Activated CD4-positive, alpha-beta T cell treated with anti-CD3 and anti-CD28 coated beads, Interleukin-2, amount 50 U/mL, for 48 hours (primary cell): ENCODE measurements around the gene SRI.

Experiments
- DNase-seq, 2 experiments: peaks; one replicate each; pipeline ENCODE4 v3.0.0-alpha.2; 2020

The SRI gene

GRCh38 chr7:88224601-88225275 is 4.9 kb upstream of the SRI start:
- no peak for DNase-seq

DNA sequence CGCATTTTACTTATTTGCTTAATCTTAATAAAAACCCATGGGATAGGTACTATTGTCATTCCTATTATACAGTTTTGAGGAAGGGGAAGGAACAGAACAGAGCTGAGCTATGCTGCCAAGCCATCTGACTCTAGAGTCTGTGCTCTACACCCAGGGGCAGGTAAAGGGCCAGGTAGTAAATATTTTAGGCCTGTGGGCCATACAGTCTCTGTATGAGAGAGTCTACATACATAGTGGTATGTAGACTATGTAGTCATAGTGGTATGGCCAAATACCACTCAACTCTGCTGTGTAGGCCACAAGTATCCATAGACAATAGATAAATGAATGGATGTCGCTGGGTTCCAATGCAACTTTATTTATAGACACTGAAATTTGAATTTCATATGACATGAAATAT is 3.4 kb upstream of the SRI start:
- DNase-seq = no peak

GRCh38 chr7:88218836-88219605 is 817 bp downstream of the SRI start:
- DNase-seq = peak; percentile 29 to 35

DNA sequence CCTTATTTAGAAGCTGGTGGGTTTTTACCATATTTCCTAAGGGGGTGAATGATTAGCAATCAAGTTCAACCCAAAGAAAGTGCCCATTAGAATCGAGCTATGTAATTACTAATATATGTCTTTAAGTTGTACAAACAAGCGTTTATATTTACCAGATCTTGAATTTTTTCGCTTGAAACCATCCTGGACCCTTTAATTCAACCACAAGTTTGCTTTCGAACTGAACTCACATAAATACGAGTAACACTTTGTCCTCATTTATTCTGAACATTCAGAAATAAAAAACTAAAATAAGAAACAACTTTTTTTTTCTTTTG is 1.5 kb downstream of the SRI start:
- DNase-seq = no peak

DNA sequence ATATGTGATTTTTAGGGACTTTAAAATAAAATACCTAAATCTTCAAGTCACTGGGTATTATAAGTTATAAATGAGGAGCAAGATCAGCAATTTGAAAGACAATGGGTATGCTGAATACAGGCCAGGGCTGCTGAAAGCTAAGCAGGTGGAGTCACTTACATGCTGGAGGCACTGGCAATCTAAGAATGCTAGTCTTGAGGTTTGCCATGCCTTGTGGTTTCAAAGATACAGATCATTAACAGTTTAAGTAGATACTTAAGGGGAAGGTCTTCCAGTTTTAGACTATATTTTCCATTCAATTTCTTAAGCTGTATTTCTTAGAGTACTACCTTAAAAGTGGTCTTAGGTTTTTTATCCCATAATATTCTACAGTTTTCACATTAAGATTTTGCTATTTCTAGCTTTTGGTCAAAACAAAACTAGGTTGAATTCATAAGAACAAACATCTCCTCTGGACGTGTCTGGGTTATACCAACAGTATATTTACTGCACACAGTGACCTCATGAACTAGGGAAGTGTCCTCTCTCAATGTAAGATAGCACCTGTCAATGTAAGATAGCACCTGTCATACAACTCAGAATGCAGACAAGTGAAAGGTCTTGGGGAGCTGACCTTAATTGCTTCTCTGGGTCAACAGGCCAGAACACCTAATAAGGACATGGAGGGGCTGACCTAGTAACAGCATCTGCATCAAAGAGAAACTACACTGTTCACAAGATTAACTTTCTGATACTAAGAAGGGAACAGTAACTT is 2.0 kb downstream of the SRI start:
- DNase-seq = no peak

DNA sequence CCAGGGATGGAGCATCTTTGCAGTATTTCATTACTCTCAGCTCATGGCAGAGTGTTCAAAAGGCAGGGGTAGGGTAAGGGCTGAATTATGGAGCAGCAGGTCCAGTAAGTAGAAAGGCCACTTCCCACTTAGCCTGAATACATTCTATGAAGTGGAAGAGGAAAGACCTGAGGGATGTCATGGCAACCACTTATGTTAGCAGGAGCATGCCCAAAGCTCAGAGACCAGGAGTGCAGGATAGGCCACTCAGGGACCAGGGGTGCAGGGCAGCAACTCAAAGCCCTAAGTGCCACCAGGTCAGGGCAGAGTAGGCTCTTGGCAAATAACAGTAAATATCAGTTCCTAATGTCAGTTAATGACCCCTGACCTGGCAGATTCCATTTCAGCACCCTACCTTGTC is 3.6 kb downstream of the SRI start:
- no peak for DNase-seq

DNA sequence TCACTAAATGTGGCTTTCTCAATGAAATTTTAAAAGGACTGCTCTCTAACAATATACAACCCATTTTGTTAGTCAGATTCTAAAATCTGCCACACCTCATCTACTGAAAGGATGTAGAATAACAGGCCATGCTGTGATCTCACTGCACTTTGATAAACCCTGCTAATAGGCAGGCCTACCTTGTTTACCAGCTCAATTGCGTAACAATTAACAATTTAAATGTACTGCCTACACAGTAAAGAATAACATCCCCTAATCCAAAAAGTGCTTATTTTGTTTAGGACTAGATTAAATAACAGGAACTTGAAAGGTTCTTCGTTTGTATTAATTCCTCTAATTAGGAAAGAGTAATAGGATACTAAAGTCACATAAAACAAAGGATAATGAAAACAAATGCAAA is 4.5 kb downstream of the SRI start:
- DNase-seq = no peak

DNA sequence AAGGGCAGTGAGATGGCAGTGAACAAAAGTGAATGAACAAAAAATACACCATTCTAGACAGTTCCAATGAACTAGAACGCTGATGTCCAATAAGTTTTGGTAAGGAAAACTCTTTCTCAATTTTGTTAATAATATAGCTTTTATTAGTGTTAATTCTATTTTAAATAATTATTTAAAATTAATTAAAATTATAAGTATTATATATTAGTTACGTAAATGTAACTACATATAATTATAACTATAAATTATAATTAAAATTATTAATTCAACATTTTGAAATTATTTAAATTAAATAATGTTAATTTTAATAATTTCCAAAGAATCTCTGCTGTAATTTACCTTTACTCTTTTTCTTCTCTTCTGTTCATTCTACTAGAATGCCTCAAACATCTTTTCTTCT is 5.4 kb downstream of the SRI start:
- DNase-seq = no peak

DNA sequence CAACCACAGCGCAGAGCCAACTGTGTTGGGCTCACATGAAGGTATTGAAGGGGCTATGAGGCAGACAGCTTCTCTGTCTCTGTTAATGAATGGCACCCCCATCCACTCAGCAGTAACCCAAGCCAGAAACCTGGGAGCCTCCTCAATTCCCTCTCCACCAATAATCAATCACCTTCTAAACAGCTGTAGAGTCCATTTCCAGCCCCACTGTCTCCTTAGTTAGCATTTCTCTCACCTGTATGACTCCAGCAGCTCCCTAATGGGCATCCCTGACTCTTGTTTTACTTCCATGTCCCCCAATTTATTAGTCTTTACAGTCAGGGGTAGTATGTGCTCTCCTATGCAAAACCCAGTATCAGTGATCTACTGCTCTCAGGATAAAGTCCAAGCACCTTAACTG is 6.9 kb downstream of the SRI start:
- no peak for DNase-seq

DNA sequence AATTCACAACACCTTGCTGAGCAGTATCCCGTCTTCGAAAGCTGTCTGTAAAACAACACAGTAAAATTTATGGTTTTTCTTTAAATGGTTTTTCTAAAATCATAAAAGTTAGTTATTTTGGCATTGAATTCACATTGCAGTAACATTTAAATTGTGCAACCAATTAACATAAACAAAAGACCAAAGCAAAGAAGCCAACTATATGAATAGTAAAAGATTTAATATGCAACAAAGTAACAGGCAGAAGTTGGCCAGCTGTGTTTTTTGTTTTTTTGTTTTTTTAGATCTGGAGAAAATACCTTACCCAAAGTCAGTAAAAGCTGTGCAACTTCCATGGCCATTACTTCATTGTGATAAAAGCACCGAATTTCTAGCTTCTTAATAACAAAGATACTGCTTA is 11.3 kb downstream of the SRI start:
- no peak for DNase-seq

DNA sequence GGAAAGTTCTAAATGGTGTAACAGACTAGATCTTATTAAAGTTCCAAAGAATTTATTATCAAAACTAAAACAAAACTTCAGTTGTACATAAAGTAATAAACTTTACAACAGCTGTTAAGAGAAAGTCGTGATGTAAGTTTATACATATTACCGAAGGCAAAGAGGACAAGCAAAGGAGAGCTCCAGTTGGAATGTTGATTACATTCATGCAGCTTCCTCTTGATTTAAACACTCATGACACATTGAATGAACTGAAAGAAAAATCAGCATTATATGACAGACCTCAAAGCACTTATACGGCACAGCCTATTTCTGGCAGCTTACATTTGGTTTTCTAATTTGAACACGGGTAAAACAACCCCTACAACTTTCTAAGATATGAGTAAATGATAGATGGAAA is 13.6 kb downstream of the SRI start:
- no peak for DNase-seq

DNA sequence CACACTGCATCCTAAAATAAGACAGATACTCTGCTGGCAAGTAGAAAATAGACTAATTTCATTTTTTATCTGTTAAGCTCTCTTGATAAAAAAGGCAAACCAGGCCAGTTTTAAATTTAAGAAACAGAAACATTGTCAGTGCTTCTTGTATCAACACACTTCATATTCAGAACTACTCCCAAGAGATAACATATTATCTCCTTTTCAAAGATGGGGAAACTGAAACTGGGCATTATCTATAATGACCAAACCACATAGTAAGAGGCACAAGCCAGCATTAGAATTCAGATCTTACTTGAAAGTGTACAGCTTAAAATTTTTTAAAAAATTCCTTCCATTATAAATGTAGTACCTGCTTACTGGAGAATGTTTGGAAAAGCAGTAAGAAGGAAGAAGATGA is 14.7 kb downstream of the SRI start:
- DNase-seq = no peak

- no peak for DNase-seq
Measured at GRCh38 chr7:88204525-88205110, 15.2 kb downstream of the SRI start.

DNA sequence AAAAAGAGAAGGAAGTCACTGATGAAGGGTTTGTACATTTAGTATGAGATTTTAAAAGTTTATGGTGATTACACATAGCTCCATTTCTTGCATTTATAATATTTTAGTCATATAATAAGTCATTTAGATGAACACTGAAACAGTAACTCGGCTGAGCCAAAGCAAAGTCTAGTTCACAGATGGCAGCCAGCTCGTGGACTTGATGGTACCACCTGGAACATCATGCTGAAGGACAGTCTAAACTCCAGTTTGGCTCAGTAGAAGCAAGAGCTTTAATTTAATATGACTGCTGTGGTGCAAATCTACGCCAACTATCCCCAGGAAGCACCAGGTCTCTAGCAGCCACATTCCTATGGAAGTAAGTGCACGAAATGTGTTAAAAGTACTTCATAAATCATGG is 16.4 kb downstream of the SRI start:
- no peak for DNase-seq

DNA sequence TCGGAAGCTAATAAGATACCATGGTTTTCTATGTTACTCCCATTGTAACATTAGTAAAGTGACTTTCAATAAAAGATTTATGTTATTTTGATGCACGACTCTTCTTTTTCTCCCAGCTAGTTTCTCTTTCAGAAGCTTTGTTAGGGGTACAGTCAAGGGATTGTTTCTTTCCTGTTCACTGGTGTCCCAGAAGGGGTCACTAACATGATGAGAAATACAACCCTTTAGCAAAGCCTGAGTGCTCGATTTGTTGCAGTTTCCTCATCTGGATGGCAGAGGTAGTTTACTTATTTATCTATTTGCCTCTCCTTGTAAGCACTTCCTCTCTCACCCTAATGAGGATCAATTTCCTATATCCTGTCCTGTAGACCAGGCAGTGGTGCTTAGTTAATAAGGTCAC is 17.0 kb downstream of the SRI start:
- DNase-seq = no peak

GRCh38 chr7:88202278-88202677 is 17.6 kb downstream of the SRI start:
- DNase-seq = no peak

GRCh38 chr7:88201305-88201704 is 18.5 kb downstream of the SRI start:
- DNase-seq = no peak

- DNase-seq = no peak
Measured at GRCh38 chr7:88200789-88201188, 19.0 kb downstream of the SRI start.

DNA sequence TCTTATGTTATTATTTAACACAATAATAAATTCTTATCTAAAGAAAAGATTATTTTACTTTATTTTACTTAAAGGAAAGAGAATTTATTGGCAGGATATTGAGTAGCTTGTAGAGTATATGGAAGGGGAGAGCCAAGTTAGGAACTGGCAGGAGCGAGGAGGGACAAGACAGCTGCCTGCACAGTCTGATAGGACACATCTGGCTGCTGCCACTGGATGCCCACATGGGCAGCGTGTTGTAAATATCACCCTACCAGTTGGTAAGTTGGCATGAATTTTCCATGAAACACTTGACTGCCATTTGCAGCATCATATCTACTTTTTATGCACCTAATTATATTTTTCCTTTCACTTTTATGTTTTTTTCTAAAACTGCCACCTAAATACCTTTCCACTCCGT is 19.6 kb downstream of the SRI start:
- DNase-seq = no peak

DNA sequence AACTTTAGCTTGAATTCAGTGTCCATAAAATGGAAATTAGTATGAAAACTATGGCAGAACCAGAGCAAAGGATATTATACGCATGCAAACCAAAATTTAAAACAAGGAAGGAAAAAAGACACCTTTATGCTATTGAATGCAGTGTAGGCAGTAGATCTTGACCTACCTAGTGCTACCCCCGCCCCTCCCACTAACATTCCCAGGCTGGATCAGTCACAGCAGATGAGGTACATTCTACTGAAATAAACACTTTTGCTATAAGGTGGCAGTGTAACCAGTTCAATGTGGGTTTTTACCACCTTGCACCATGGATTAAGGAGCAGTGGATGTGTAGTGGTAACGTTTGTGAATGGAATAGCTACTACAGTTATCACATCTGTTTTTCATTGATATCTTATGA is 27.9 kb downstream of the SRI start:
- DNase-seq = no peak

- no peak for DNase-seq
Measured at GRCh38 chr7:88185650-88186049, 34.2 kb downstream of the SRI start.

GRCh38 chr7:88184848-88185304 is 35.0 kb downstream of the SRI start:
- DNase-seq = peak in 1 of 2 experiments; percentile 21

DNA sequence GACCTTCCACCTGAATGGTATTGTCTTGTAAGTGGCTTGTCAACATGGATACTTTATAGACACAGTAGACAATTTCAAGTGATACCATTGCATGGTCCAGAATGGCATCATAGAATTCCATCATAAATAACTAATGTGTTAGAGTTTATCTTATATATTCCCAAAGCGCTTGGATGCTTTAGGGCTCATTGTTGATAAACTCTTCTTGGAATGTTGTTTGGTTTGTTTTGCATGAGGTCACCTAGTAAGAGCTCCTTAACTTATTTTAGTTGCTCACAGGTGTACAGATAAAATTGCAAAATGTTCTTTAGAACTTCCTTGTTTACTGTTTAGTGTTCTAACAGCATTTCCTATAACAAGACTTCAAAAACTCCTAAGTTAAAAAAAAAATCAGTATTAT is 36.8 kb downstream of the SRI start:
- DNase-seq = no peak

- no peak for DNase-seq
Measured at GRCh38 chr7:88176190-88176589, 43.6 kb downstream of the SRI start.
